Neural cell (in vitro differentiated cells): ENCODE results near the gene RANGAP1. TPM values are rescaled to one million over a fixed set of nuclear protein-coding genes. Genes with fewer than 3 reads are reported as not detected.

ENCODE experiments used
- H2AFZ ChIP-seq: fragments of 200-600, 300-800 bp; sonication (generic), shearing (Covaris generic); 2 replicates; pipeline ENCODE4 v1.6.0; 2014; ENCODE audit warnings: low read depth, mild to moderate bottlenecking, antibody characterized with exemption, low read length, moderate library complexity
- H3F3A ChIP-seq: fragments of 200-600 bp; shearing (Covaris generic); 2 replicates; pipeline ENCODE4 v1.6.1; 2016; ENCODE audit warnings: mild to moderate bottlenecking, moderate library complexity, mixed read lengths, antibody characterized with exemption, low read length; ENCODE audit not compliant: insufficient read depth, poor library complexity, severe bottlenecking
- H3K27ac ChIP-seq: fragments of 200-600, 300-800 bp; sonication (generic), shearing (Covaris generic); 2 replicates; pipeline ENCODE4 v1.5.1; 2014; ENCODE audit warnings: mild to moderate bottlenecking, low read length, moderate library complexity
- H3K27me3 ChIP-seq: fragments of 300-800, 200-600 bp; sonication (generic), shearing (Covaris generic); 2 replicates; pipeline ENCODE4 v1.6.0; 2014; ENCODE audit warnings: mild to moderate bottlenecking, low read depth, low read length, moderate library complexity; ENCODE audit not compliant: insufficient read depth
- H3K36me3 ChIP-seq: fragments of 300-800, 200-600 bp; sonication (generic), shearing (Covaris generic); 2 replicates; pipeline ENCODE4 v1.5.1; 2014; ENCODE audit warnings: mild to moderate bottlenecking, antibody characterized with exemption, low read length, moderate library complexity; ENCODE audit not compliant: insufficient read depth
- H3K4me2 ChIP-seq: fragments of 300-800, 200-600 bp; sonication (generic), shearing (Covaris generic); 2 replicates; pipeline ENCODE4 v1.6.0; 2014; ENCODE audit warnings: mild to moderate bottlenecking, low read length
- H3K4me3 ChIP-seq: fragments of 300-800, 200-600 bp; sonication (generic), shearing (Covaris generic); 2 replicates; pipeline ENCODE4 v1.5.1; 2014; ENCODE audit warnings: mild to moderate bottlenecking, low read length, moderate library complexity
- H3K79me2 ChIP-seq: fragments of 200-600 bp; shearing (Covaris generic); replicated peaks from 2 replicates; pipeline ENCODE4 v1.6.0; 2014; ENCODE audit warnings: mild to moderate bottlenecking, low read length, moderate library complexity; ENCODE audit not compliant: insufficient read depth
- H3K9ac ChIP-seq: fragments of 300-800, 200-600 bp; sonication (generic), shearing (Covaris generic); 2 replicates; pipeline ENCODE4 v1.6.1; 2016; ENCODE audit warnings: mild to moderate bottlenecking, low read length, mixed read lengths
- H3K9me2 ChIP-seq: fragments of 200-600 bp; shearing (Covaris generic); 2 replicates; pipeline ENCODE4 v1.6.1; 2016; ENCODE audit warnings: mild to moderate bottlenecking, low read length, mixed read lengths; ENCODE audit not compliant: insufficient read depth
- H3K9me3 ChIP-seq: fragments of 200-600, 300-800 bp; sonication (generic), shearing (Covaris generic); 2 replicates; pipeline ENCODE4 v1.6.1; 2016; ENCODE audit warnings: mild to moderate bottlenecking, mixed run types, low read length, moderate library complexity, mixed read lengths
- H4K20me1 ChIP-seq: fragments of 200-600 bp; shearing (Covaris generic); 2 replicates; pipeline ENCODE4 v1.6.1; 2016; ENCODE audit warnings: mild to moderate bottlenecking, mixed run types; ENCODE audit not compliant: insufficient read depth
- CTCF ChIP-seq: fragments of 450-650 bp; IDR thresholded peaks from 2 replicates; pipeline ENCODE4 v1.5.1; 2014; ENCODE audit warnings: antibody characterized with exemption, mild to moderate bottlenecking, moderate library complexity; ENCODE audit not compliant: poor library complexity, severe bottlenecking
- EP300 ChIP-seq: fragments of 450-650 bp; conservative IDR thresholded peaks from 2 replicates; pipeline ENCODE4 v1.6.1; 2014; ENCODE audit warnings: antibody characterized with exemption, mild to moderate bottlenecking, moderate library complexity; ENCODE audit not compliant: poor library complexity, severe bottlenecking
- EZH2 ChIP-seq: fragments of 200-600, 300-800 bp; shearing (Covaris generic), sonication (generic); IDR thresholded peaks from 2 replicates; pipeline ENCODE4 v1.6.1; 2014; ENCODE audit warnings: antibody characterized with exemption, low read length, borderline replicate concordance, mild to moderate bottlenecking; ENCODE audit not compliant: insufficient read depth, poor library complexity, severe bottlenecking
- MXI1 ChIP-seq: fragments of 450-650 bp; conservative IDR thresholded peaks from 2 replicates; pipeline ENCODE4 v1.6.1; 2014; ENCODE audit warnings: antibody characterized with exemption, mild to moderate bottlenecking; ENCODE audit not compliant: poor library complexity, severe bottlenecking
- POLR2AphosphoS5 ChIP-seq: IDR thresholded peaks from 2 replicates; pipeline ENCODE4 v1.6.1; 2012
- RAD21 ChIP-seq: fragments of 450-650 bp; conservative IDR thresholded peaks from 2 replicates; pipeline ENCODE4 v1.6.1; 2014; ENCODE audit warnings: antibody characterized with exemption, mild to moderate bottlenecking, moderate library complexity
- REST ChIP-seq: IDR thresholded peaks from 2 replicates; pipeline ENCODE4 v1.6.1; 2012; ENCODE audit warnings: borderline replicate concordance
- SMC3 ChIP-seq: fragments of 450-650 bp; conservative IDR thresholded peaks from 2 replicates; pipeline ENCODE4 v1.6.1; 2014; ENCODE audit warnings: antibody characterized with exemption, mild to moderate bottlenecking, moderate library complexity; ENCODE audit not compliant: poor library complexity
- TAF1 ChIP-seq: IDR thresholded peaks from 2 replicates; pipeline ENCODE4 v1.6.1; 2012; ENCODE audit warnings: low read depth
- polyA plus RNA-seq: library from polyadenylated mRNA; depleted of rRNA; stranded (reverse); fragments of >200 nt; gene quantifications from 2 replicates; pipeline ENCODE4 v1.2.3, GENCODE V29; 2014

Gene RANGAP1
- polyA plus RNA-seq, 1 donor from 2014 or later: 48.6 TPM

GRCh38 chr22:41324821-41325528 is 39.0 kb upstream of the RANGAP1 start:
- TF ChIP-seq CTCF (no peak), MXI1 (no peak), SMC3 (no peak), TAF1 (no peak), POLR2AphosphoS5 (no peak), REST (no peak), EP300 (no peak), RAD21 (no peak), EZH2 (no peak)
- Histone ChIP-seq H4K20me1 (no peaks in the 10 kb centered on the region), H3K79me2 (no peaks in the 10 kb centered on the region), H3K9me3 (no peaks in the 10 kb centered on the region), H3K36me3 (no peaks in the 10 kb centered on the region), H3K9me2 (no peaks in the 10 kb centered on the region), H3K4me2 (no peak overlapping the region), H2AFZ (no peak overlapping the region), H3K27me3 (no peaks in the 10 kb centered on the region), H3K4me3 (no peak overlapping the region), H3K27ac (no peak overlapping the region), H3K9ac (no peak overlapping the region), H3F3A (no peaks in the 10 kb centered on the region)

GRCh38 chr22:41320416-41321240 is 34.6 kb upstream of the RANGAP1 start:
- Histone ChIP-seq H3K27ac (no peak overlapping the region), H4K20me1 (no peaks in the 10 kb centered on the region)
- no peak for TF ChIP-seq EZH2
- no peak for TF ChIP-seq REST
- TF ChIP-seq SMC3: no peak
- TF ChIP-seq RAD21: no peak
- TF ChIP-seq CTCF: no peak
- TF ChIP-seq POLR2AphosphoS5: no peak
- no peak for TF ChIP-seq TAF1

More at GRCh38 chr22:41320416-41321240, 34.6 kb upstream of the RANGAP1 start:
- Histone ChIP-seq H3K4me3 (no peak overlapping the region), H3K9ac (no peak overlapping the region), H2AFZ (no peak overlapping the region), H3K9me2 (no peaks in the 10 kb centered on the region), H3F3A (no peaks in the 10 kb centered on the region), H3K27me3 (no peaks in the 10 kb centered on the region), H3K79me2 (no peaks in the 10 kb centered on the region), H3K36me3 (no peaks in the 10 kb centered on the region), H3K4me2 (no peak overlapping the region), H3K9me3 (no peaks in the 10 kb centered on the region)
